GM12878 (cell line): ENCODE measurements around the gene SIRT7. TPM values are rescaled to one million over a fixed set of nuclear protein-coding genes. Genes with fewer than 3 reads are reported as not detected.

ENCODE experiments used
- ATAC-seq: fragments of 200-7000 bp; cut with Tn5 transposase; 3 replicates; pipeline ENCODE4 v1.9.1; 2020; ENCODE audit warnings: mild to moderate bottlenecking, moderate library complexity
- BruUV-seq: library from RNA; stranded (reverse); fragments of 400-500 nt; replicated peaks from 2 replicates; lab custom pipeline; 2021; lab: Mats Ljungman, UMichigan
- CTCF ChIA-PET: fragments of 300-600 bp; sonication (Branson Sonifier 250); formaldehyde crosslinking; extraction: SDS; loops from one replicate; lab custom pipeline; 2021; ENCODE audit warnings: inconsistent platforms; lab: Yijun Ruan, JAX
- POLR2A ChIA-PET: fragments of 350-600 bp; formaldehyde crosslinking; extraction: SDS; loops from one replicate; lab custom pipeline; 2021; ENCODE audit warnings: inconsistent platforms; lab: Charles Lee
- RAD21 ChIA-PET: fragments of 300-600 bp; sonication (Branson Sonifier 250); formaldehyde crosslinking; loops from one replicate; lab custom pipeline; 2023; ENCODE audit warnings: antibody characterized with exemption; ENCODE audit not compliant: unreplicated experiment; lab: Charles Lee
- SMC1A ChIA-PET: fragments of 300-600 bp; sonication (Branson Sonifier 250); formaldehyde crosslinking; loops from one replicate; lab custom pipeline; 2023; ENCODE audit not compliant: unreplicated experiment, uncharacterized antibody; lab: Charles Lee
- DNase-seq: peaks from one replicate; pipeline ENCODE4 v3.0.0-alpha.2; 2011; ENCODE audit warnings: low read depth, low spot score
- FAIRE-seq: peaks from 3 replicates; lab custom pipeline; 2011; peaks lifted over from hg19 to GRCh38; lab: Jason Lieb, UNC
- H2AFZ ChIP-seq: 2 replicates; pipeline ENCODE4 v1.6.0; 2011; ENCODE audit warnings: low read depth, low read length, control low read depth; ENCODE audit not compliant: control insufficient read depth
- H3K27ac ChIP-seq: 2 replicates; pipeline ENCODE4 v1.5.1; 2011; ENCODE audit warnings: control low read depth; ENCODE audit not compliant: control insufficient read depth, insufficient read depth
- H3K27me3 ChIP-seq, 2 experiments: replicated peaks in 1 of 2; 2 replicates each; pipeline versions ENCODE4 v1.6.0 to v1.6.1; 2011; ENCODE audit warnings: low read length in 1 of 2; ENCODE audit not compliant: control insufficient read depth in 2 of 2, insufficient read depth in 2 of 2
- H3K36me3 ChIP-seq, 2 experiments: 2 replicates each; pipeline ENCODE4 v1.5.1; 2011; ENCODE audit warnings: low read length in 1 of 2; ENCODE audit not compliant: control insufficient read depth in 2 of 2, insufficient read depth in 2 of 2
- H3K4me1 ChIP-seq: 2 replicates; pipeline ENCODE4 v1.6.1; 2011; ENCODE audit warnings: mild to moderate bottlenecking, low read length, moderate library complexity, mixed read lengths; ENCODE audit not compliant: control insufficient read depth, insufficient read depth
- H3K4me2 ChIP-seq: 2 replicates; pipeline ENCODE4 v1.6.0; 2011; ENCODE audit warnings: control low read depth; ENCODE audit not compliant: control insufficient read depth, insufficient read depth
- H3K4me3 ChIP-seq: fragments of 200-600 bp; sonication (generic); 2 replicates; pipeline ENCODE4 v1.5.1; 2016
- H3K79me2 ChIP-seq: 2 replicates; pipeline ENCODE4 v1.6.0; 2011; ENCODE audit warnings: low read length; ENCODE audit not compliant: control insufficient read depth, insufficient read depth
- H3K9ac ChIP-seq: 2 replicates; pipeline ENCODE4 v1.8.0; 2011; ENCODE audit warnings: low read length, control low read depth, mixed read lengths; ENCODE audit not compliant: control insufficient read depth, insufficient read depth
- H3K9me3 ChIP-seq: replicated peaks from 3 replicates; pipeline ENCODE4 v1.5.1; 2011; ENCODE audit warnings: mild to moderate bottlenecking, low read length; ENCODE audit not compliant: control insufficient read depth, insufficient read depth
- H4K20me1 ChIP-seq: 2 replicates; pipeline ENCODE4 v1.6.0; 2011; ENCODE audit not compliant: control insufficient read depth, insufficient read depth
- NR2C2 ChIP-seq: IDR thresholded peaks from 2 replicates; pipeline ENCODE4 v1.6.1; 2011; ENCODE audit warnings: borderline replicate concordance, low read depth; ENCODE audit not compliant: control insufficient read depth, insufficient read length
- RAD51 ChIP-seq: fragments of 450-650 bp; IDR thresholded peaks from 2 replicates; pipeline ENCODE4 v1.6.1; 2016; ENCODE audit warnings: moderate library complexity, mild to moderate bottlenecking, inconsistent platforms
- SMAD5 ChIP-seq: IDR thresholded peaks from 2 replicates; pipeline ENCODE4 v1.6.1; 2016; ENCODE audit warnings: antibody characterized with exemption, low read depth
- SMC3 ChIP-seq: IDR thresholded peaks from 2 replicates; pipeline ENCODE4 v1.6.1; 2011; ENCODE audit warnings: low read length, improper control_type of control experiment, borderline replicate concordance
- TARDBP ChIP-seq: IDR thresholded peaks from 2 replicates; pipeline ENCODE4 v1.6.1; 2016; ENCODE audit warnings: borderline replicate concordance
- ZBTB11 ChIP-seq: fragments of 450-650 bp; formaldehyde crosslinking; IDR thresholded peaks from 2 replicates; pipeline ENCODE4 v1.5.0; 2022; ENCODE audit warnings: mild to moderate bottlenecking, missing genetic modification characterization
- ZNF384 ChIP-seq: IDR thresholded peaks from 2 replicates; pipeline ENCODE4 v1.6.1; 2012; ENCODE audit warnings: low read depth, mild to moderate bottlenecking, low read length, improper control_type of control experiment, borderline replicate concordance
- ZZZ3 ChIP-seq: IDR thresholded peaks from 2 replicates; pipeline ENCODE4 v1.6.1; 2011; ENCODE audit warnings: low read depth; ENCODE audit not compliant: control insufficient read depth, insufficient read length
- WGBS: methylation state at CpG from one replicate; pipeline ENCODE4 v1.1.6; 2016; ENCODE audit warnings: low lambda C conversion rate; ENCODE audit not compliant: insufficient replicate concordance, insufficient coverage; ENCODE audit errors: missing lambda C conversion rate; 5-methylcytosine and 5-hydroxymethylcytosine counted together
- in situ Hi-C: fragments of 300-500 bp; cut with MboI; formaldehyde crosslinking; loops from 9 replicates; pipeline ENCODE4 v1.14.3; 2018; ENCODE audit warnings: mixed read lengths
- intact Hi-C: fragments of 100-400 bp; cut with micrococcal nuclease; formaldehyde crosslinking; loops from one replicate; pipeline ENCODE4 v1.14.2; 2022; ENCODE audit not compliant: unreplicated experiment
- polyA plus RNA-seq, 11 experiments: library from polyadenylated mRNA; depleted of rRNA in 4 of 11; unstranded in 6 of 11; stranded (reverse) in 5 of 11; fragments of >200 nt; fragmentation: Nextera tagmentation in 4 of 11; fragmentation: Illumina TruSeq in 1 of 11; extraction: Ambion mirVana in 4 of 11; extraction: Trizol in 1 of 11; gene quantifications; 1 replicate in 1 of 11; 2 replicates in 10 of 11; pipeline versions ENCODE4 v1.2.1 to v1.2.3, GENCODE V29; 2011 to 2016; ENCODE audit warnings: inconsistent platforms in 2 of 11, missing spikeins in 2 of 11, low read depth in 1 of 11
- total RNA-seq, 4 experiments: library from RNA; depleted of rRNA in 3 of 4; stranded (reverse); fragments of >200 nt in 3 of 4; fragmentation: Illumina TruSeq in 1 of 4; extraction: Trizol in 1 of 4; gene quantifications; 2 replicates each; pipeline versions ENCODE4 v1.2.1 to v1.2.3, GENCODE V29; 2013 to 2021
- TF ChIP-seq, protein P1 (sequence below): IDR thresholded peaks from 2 replicates; pipeline ENCODE4 v1.6.1; 2012; ENCODE audit warnings: low read length, inconsistent platforms

Gene SIRT7
- total and polyA plus RNA-seq, 10 of the 15 experiments (the other 5 are each of a cell fraction or from before 2014, with no cell fraction given) = 1.2 to 56.2 (median 22.7) TPM

DNA sequence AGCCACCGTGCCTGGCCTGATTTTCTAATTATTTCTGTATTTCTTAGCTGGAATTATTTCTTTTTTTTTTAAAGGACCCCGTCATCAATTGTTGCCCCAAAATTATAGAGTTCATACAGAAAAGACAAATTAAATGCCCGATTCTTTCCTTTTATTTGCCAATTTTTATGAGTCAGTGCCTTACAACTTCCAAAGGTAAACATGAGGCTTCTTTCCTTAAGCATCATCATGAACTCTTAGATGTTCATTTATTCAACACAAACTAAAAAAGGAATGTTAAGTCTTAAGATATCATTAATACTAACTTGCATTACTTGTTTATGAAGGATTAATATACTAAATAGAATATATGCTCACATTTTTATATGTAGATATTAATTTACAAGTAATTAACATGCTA lies 39.7 kb downstream of the SIRT7 start:
- no peak overlapping the region for H3K4me3 ChIP-seq
- ChIA-PET SMC1A (no interaction called here), CTCF (no interaction called here), RAD21 (no interaction called here), POLR2A (no interaction called here)
- BruUV-seq = no TSS peak
- H3K36me3 ChIP-seq = peaks cover 1 to 2% of the 10 kb centered on the region in 2 experiments; a peak in 1 of 4 replicates
- intact Hi-C loops (no loop called here), in situ Hi-C loops (no loop called here)
- no peak overlapping the region for H2AFZ ChIP-seq
- TF ChIP-seq ZZZ3 (no peak), ZNF384 (no peak), ZBTB11 (no peak), RAD51 (no peak), SMC3 (no peak), NR2C2 (no peak), SMAD5 (no peak), TARDBP (no peak)
- TF ChIP-seq, protein P1, sequence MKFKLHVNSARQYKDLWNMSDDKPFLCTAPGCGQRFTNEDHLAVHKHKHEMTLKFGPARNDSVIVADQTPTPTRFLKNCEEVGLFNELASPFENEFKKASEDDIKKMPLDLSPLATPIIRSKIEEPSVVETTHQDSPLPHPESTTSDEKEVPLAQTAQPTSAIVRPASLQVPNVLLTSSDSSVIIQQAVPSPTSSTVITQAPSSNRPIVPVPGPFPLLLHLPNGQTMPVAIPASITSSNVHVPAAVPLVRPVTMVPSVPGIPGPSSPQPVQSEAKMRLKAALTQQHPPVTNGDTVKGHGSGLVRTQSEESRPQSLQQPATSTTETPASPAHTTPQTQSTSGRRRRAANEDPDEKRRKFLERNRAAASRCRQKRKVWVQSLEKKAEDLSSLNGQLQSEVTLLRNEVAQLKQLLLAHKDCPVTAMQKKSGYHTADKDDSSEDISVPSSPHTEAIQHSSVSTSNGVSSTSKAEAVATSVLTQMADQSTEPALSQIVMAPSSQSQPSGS = no peak
- no peaks in the 10 kb centered on the region for H4K20me1 ChIP-seq
- 100% methylated on average over 3 of the region's 3 CpGs for WGBS
- H3K4me1 ChIP-seq = no peaks in the 10 kb centered on the region
- H3K4me2 ChIP-seq = no peak overlapping the region
- no peak overlapping the region for H3K27ac ChIP-seq
- no peak overlapping the region for H3K9ac ChIP-seq
- H3K27me3 ChIP-seq = no peaks in the 10 kb centered on the region
- DNase-seq (no peak), FAIRE-seq (no peak), ATAC-seq (no peak)
- H3K9me3 ChIP-seq = no peaks in the 10 kb centered on the region
- no peaks in the 10 kb centered on the region for H3K79me2 ChIP-seq
